Stimulated activated CD4-positive, alpha-beta T cell treated with anti-CD3 and anti-CD28 coated beads, Interleukin-4, amount 100 ng/mL, for 1 hour (primary cell): ENCODE results near the gene ADGRG3.
"Not testable (repeated sequence)": the region's sequence is repeated elsewhere in the genome, so short reads cannot be mapped to it uniquely, and the experiment has no call there.

Experiments used
- DNase-seq: peaks from one replicate; pipeline ENCODE4 v3.0.0-alpha.2; 2020

Gene ADGRG3

DNA sequence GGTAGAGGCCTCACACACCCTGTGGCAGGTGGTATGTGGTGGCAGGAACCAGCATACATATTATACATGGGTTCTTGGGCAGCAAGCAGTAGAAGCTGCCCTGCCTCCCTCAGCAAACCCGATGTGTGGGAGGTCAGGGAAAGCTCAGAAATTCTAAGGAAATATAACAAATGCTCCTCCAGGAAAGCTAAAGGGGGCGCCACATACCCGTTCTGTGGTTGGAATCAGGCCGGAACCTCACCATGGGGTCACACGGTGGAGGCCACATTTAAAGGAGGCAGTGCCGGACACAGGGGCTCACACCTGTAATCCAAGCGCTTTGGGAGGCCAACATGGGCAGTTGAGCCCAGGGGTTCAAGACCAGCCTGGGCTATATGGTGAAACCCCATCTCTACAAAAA lies 55.1 kb downstream of the ADGRG3 start:
- no peak for DNase-seq

DNA sequence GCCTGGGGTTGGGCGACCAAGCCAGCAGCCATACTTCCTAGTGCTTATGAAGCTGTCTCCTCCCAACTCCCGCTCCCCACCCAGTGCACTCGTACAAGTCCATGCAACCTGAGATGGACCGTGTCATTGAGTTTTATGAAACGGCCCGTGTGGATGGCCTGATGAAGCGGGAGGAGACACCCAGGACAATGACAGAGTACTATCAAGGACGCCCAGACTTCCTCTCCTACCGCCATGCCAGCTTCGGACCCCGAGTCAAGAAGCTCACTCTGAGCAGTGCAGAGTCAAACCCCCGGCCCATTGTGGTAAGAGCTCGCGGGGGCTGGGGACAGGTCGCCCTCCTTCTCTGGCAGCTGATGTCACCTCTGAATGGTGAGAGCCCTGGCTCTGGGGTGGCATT lies 56.4 kb downstream of the ADGRG3 start:
- no peak for DNase-seq

DNA sequence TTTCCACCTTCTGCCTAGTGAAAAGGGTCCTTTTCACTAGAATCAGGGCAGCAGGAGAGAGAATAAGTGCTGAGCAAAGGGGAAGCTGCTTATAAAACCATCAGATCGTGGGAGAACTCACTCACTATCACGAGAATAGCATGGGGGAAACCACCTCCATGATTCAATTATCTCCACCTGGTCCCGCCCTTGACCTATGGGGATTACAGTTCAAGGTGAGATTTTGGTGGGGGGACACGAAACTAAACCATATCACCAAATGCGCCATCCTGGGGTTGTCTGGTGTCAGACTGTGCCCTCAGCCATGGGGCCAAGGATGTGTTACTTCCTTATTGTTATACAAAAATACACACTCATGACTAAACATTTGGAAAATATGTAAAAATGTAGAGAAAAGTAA lies 57.0 kb downstream of the ADGRG3 start:
- no peak for DNase-seq

DNA sequence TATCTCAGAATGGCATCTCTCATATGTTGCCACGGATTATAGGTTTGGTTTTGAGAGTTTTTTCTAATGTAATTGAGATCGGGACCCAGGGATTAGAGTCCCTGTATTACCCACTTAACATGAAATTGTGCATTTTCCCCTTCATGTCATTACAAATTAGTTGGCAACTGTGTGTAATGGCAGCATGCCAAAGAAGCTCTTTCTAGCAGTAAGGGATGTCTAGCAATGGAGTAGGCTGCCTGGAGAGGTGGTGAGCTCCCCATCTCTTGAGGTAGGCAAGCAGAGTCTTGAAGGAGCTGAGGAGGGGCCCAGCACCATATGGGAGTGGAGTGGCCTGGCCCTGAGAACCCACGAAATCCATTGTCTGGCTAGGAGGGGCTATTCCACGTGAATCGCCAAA lies 57.4 kb downstream of the ADGRG3 start:
- no peak for DNase-seq

DNA sequence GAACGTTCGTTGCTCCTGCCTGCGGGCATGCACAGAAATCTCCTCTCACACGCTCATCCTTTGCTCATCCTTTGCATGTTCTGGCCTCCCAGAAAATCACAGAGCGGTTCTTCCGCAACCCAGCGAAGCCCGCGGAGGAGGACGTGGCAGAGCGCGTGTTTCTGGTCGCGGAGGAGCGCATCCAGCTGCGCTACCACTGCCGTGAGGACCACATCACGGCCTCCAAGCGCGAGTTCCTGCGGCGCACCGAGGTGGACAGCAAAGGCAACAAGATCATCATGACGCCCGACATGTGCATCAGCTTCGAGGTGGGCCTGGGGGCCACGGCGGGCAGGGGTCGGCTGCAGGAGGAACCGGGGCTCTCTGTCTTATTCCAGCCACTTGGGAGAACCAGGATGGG lies 57.9 kb downstream of the ADGRG3 start:
- DNase-seq, result no peak

DNA sequence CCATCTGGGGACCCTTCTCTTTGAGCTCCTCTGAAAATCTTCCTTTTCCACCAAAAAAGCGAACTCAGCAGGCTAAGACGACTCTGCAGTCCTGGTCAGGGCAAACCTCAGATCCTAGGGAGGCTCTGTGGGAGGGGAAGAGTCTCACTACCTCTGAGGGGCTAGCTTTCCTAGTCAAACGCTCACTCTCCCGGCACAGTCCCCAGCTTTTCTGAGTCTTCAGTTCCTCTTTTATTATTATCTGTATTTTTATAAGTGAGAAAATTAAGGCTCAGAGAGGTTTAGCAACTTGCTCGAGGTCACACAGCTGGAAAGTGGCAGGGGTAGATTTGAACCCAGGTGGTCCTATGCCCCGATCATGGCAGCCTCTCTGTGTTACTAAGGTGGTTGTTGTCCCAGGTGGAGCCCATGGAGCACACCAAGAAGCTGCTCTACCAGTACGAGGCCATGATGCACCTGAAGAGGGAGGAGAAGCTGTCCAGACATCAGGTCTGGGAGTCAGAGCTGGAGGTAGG lies 58.4 kb downstream of the ADGRG3 start:
- DNase-seq, result no peak

DNA sequence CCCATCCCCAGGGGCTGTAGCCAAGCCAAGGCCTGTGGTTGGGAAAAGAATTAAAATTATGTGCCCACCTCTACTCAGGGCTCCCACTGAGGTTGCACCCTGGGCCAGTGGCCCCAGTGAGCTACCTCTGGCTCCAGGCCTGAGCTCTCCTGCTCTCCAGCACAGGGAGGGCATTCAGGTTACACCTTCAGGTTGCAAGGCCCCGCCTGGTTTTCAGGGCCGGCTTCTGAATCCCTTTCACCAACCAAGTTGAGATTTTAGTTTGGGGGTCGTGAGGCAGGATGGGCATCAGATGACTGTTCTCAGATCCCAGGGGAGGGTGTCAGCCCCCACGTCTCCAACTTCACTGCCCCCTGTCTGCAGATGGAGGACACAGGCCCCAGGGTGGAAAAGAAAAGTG lies 59.5 kb downstream of the ADGRG3 start:
- no peak for DNase-seq

DNA sequence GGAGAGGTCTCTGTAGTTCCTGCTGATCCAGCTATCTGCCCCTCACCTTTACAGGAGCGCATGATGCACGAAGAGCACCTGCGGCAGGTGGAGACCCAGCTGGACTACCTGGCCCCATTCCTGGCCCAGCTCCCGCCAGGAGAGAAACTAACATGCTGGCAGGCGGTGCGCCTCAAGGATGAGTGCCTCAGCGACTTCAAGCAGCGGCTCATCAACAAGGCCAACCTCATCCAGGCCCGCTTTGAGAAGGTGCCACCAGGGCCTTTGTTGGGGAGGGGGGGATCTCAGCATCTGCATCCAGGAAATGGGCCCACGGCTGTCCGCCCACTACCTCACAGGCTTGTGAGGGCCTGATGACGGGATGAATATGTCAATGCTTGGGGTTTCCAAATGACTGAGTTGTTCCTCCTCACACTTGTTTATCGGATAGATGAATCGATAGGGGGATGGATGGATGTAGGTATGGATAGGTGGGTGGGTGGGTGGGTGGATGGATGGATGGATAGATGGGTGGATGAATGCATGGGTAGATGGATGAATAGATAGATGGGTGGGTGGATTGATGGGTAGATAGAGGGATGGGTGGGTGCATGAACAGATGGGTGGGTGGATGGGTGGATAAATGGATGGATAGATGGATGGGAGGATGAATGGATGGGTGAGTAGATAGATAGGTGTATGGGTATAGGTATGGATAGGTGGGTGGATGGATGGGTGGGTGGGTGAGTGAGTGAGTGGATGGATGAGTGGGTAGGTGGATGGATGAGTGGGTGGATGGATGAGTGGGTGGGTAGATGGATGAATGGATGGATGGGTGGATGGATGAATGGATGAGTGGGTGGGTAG lies 60.5 kb downstream of the ADGRG3 start:
- DNase-seq, result no peak

DNA sequence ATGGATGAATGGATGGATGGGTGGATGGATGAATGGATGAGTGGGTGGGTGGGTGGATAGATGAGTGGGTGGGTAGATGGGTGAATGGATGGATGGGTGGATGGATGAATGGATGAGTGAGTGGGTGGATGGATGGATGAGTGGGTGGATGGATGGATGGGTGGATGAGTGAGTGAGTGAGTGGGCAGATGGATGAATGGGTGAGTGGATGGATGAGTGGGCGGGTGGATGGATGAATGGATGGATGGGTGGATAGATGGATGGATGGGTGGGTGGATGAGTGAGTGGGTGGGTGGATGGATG lies 61.0 kb downstream of the ADGRG3 start:
- no peak for DNase-seq

DNA sequence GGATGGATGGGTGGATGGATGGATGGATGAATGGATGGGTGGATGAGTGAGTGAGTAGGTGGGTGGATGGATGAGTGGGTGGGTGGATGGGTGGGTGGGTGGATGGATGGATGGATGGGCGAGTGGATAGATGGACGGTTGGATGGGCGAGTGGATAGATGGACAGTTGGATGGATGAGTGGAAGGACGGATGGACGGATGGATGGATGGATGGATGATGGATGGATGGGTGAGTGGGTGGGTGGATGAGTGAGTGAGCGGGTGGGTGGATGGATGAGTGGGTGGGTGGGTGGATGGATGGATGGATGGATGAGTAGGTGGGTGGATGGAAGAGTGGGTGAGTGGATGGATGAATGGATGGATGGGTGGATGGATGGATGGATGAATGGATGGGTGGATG lies 61.7 kb downstream of the ADGRG3 start:
- not testable (repeated sequence) for DNase-seq

DNA sequence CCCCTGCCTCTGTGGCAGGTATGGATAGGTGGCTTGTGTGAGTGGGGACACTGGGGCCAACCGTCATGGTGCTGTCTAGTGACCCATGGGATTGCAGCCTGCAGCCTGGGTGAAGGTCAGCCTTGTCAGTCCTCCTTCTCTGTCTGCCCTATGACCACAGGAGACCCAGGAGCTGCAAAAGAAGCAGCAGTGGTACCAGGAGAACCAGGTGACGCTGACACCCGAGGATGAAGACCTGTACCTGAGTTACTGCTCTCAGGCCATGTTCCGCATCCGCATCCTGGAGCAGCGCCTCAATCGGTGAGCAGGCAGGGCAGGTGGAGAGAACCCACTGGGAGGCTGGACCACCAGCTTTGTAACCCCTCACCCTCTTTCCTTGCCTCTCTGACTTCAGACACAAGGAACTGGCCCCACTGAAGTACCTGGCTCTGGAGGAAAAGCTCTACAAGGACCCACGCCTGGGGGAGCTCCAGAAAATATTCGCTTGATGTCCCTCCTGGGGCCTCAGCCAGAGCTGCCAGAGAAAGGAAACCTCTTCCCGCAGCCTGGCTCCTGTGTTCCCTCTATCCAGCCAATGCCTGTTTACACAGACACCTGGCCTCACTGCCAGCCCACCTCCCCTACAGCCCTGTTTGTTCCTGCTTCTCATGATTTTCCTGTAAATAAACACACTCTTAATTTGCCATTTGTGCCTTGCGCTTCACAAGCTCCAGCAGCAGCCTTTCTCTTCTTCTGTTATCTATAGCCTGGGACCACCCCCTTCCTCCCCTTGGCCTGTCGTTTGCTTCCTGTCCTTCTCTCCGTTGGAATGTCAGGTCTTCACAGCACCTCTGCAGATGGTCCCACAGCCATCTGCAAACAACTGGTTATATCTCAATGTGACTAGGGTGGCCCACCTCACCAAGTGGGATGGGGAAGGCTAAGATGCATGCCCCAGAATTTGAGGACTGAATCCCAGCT lies 62.9 kb downstream of the ADGRG3 start:
- DNase-seq, result no peak

DNA sequence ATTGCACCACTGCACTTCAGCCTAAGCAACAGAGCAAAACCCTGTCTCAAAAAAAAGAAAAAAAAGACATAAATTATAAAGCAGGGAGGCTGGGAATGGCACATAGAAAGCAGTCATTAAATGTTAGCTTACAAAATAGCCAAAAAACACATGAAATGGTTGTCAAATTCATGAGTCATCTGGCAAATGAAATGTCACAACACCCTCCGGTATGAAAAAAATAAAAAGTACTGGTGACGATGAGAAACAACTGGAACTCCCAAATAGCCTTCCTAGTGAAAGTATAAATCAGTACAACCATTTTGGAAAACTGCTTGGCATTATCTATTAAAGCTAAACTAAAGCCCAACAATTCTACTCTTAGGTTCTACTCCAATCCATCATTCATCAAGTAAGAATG lies 63.9 kb downstream of the ADGRG3 start:
- DNase-seq, result no peak

DNA sequence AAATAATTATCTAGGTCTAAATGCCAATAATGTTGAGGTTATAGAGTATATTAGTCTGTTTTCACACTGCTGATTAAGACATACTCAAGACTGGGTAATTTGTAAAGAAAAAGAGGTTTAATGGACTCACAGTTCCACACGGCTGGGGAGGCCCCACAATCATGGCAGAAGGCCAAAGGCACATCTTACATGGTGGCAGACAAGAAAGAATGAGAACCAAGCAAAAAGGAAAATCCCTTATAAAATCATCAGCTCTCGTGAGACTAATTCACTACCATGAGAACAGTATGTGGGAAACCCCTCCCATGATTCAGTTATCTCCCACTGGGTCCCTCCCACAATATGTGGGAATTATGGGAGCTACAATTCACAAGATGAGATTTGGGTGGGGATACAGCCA lies 64.6 kb downstream of the ADGRG3 start:
- no peak for DNase-seq

DNA sequence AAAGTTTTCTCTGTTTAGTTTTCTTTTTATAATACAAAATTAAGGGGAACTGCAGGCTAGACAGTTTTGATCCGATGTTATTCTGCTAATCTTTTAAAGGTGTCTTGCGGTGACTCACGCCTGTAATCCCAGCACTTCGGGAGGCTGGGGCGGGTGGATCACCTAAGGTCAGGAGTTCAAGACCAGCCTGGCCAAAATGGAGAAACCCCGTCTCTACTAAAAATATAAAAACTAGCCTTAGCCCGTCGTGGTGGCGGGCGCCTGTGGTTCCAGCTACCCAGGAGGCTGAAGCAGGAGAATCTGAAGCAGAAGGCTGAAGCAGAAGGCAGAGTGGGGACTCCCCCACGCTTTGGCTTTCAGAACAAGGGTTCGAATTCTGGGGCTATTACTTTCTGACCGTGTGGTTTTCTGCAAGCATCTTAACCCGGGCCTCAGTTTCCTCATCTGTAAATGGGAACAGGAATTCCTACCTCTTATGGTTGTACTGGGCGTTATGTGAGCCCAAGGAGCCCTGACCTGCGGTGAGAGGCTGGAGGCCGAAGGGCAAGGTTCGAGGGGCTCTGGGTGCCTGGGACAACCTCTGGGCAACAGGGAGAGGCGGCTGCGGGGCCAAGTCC lies 66.3 kb downstream of the ADGRG3 start:
- no peak for DNase-seq

DNA sequence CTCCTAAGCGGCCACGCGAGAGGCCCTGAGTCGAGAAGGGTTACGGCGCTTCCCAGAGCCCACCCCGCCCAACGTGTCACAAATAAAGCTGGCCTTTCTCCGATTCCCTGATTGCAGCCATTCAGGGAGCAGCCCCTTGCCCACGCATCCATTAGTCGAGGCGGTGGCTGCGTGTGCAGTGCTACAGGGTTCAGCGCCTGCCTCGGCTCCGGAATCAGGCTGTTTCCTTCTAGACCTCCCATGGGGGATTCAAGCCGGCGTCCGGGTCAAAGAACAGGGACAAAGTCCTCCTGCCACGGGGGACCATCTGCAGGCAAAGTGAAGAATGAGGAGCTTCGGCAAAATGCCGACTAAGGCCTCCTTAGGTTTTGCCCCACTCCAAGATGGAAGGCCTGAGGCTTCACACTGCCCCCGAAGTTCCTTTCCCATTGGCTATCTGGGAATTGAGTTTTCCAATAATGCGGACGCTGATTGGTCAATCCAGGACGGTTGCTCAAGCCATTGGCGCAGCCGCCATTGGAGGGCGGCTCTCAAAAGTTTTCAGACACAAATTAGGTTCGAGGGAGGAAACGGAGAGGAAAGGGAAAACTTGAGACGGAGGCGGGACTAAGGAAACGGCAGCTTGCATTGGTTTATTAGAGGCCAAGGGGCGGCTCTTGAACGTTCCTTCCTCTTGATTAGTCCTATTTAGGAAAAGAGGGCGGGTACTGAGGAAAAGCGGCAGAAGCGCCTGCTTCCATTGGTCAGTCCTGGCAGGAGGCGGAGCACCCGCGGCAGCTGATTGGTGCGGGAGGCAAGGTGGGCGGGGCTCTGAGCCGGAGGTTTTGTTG lies 67.0 kb downstream of the ADGRG3 start:
- peak; percentile 98 for DNase-seq

DNA sequence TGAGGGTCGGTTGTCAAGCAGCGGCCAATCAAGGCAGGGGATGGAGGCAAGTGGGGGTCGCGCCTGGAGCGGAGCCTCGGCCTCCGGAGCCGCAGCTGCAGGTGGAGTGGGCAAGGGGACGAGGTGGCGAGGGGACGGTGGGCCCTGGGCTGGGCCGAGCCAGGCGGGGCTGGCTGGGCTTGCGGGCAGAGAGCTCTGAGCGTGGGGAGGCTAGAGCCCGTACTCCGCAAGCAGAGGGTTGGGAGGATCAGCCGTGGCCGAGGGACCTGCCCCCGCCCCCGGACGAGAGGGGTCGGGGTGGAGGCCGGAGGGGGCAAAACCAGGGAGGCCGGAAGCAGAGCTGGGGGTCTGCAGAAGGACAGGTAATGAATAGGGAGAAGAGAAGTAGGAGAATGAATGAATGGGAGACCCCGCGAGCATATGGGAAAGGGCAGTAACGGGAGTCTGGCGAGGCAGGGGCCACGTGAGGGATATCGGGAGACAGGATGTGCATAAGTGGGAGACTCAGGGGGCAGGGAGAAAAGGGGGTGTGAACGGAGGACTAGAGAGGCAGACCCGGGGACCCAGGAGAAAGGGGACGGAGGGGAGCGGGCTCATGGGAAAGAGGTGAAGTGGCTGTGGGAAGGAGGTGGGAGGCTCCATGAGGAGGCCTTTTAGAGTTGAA lies 67.8 kb downstream of the ADGRG3 start, which contains the start of gene KATNB1:
Gene KATNB1 (plus strand): TSS at position 16 of the 664 bp plus-strand sequence. CDS start 1,474 bp downstream, outside the sequence.
- DNase-seq, result no peak

DNA sequence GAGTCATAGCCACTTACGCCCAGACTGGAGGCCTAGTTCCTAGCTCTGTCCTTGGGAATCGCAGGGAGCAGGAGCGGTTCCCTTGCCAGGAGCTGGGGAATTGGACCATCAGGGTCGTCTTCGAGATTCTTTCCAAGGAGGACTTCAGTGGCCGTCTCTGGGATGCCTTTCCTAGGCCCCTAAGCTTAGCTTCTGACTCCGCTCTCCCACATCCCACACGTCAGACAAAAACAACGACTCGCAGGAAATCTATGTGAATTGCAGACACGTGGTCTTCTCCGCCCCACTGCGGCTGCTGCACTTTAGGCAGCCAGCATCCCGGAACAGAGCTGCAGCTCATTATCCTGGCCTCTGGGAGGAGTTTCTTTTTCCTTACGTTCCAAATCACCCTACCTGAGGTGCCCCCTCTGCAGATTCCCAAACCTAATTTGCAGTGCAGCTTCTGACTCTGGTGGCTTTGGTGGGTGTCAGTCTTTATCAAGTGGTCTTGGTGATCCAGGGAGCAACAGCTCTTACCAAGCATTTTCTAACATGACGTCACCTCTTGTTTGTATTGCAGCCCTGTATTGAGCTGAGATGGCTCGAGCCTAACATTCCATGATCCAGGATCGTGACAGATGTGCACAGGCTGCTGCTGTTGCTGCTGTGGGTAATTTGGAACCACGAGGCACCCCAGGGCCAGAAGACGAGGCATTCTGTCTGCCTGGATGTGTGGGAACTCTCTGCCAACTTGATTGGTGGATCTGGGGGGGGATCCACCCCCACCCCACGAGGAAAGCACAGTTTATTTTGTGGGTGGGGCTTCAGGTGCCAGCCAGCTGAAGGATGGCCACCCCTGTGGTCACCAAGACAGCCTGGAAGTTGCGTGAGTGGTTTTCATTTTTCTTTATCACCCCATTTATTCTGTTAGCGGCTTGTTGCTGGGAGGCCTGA lies 68.6 kb downstream of the ADGRG3 start:
- peak; percentile 41 for DNase-seq

DNA sequence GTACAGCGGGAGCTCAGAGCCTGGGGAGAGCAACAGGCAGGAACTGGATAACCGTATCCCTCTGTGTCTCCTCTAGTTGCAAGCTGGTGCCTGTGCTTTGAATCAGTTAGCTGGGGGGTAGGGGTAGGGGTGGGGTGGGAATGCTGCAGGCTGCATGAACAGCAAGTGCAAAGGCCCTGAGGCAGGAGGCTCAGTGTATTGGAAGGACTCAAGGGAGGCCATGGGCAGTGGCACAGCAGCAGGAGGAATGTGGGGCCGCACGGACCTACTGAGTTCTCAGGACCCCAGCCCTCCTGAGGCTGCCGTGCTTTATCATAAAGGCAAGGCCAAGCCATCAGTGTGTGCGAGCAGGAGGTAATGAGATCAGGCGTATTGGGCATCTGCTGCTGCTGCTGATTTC lies 70.7 kb downstream of the ADGRG3 start:
- DNase-seq, result no peak
